Measurements from ENCODE around the gene ANKS3.
"Not testable (repeated sequence)": the region's sequence is repeated elsewhere in the genome, so short reads cannot be mapped to it uniquely, and the experiment has no call there.

ANKS3 gene

DNA sequence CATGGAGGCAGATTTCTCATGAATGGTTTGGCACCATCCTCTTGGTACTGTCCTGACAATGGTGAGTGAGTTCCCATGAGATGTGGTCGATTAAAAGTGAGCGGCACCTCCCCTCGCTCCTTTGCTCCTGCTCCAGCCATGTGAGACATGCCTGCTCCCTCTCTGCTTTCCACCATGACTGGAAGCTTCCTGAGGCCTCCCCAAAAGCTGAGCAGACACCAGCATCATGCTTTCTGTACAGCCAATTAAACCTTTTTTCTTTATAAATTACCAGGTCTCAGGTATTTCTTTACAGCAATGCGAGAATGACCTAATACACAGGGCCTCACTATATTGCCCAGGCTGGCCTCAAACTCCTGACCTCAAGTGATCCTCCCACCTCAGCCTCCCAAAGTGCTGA is 20.8 kb upstream of the ANKS3 start:
- DNase-seq, result no peak

DNA sequence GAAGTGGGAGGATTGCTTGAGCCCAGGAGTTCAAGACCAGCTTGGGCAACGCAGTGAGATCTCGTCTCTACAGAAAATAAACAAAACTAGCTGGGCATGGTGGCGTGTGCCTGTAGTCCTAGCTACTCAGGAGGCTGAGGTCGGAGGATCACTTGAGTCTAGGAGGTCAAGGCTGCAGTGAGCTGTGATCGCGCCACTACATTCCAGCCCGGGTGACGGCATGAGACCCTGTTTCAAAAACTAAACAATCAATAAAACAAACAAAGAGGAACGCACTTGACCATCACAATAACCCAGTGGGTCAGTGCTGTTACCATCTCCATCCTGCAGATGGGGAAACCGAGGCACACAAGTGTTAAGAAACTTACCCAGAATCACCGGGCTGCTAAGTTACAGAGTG is 19.2 kb upstream of the ANKS3 start:
- no peak for DNase-seq

DNA sequence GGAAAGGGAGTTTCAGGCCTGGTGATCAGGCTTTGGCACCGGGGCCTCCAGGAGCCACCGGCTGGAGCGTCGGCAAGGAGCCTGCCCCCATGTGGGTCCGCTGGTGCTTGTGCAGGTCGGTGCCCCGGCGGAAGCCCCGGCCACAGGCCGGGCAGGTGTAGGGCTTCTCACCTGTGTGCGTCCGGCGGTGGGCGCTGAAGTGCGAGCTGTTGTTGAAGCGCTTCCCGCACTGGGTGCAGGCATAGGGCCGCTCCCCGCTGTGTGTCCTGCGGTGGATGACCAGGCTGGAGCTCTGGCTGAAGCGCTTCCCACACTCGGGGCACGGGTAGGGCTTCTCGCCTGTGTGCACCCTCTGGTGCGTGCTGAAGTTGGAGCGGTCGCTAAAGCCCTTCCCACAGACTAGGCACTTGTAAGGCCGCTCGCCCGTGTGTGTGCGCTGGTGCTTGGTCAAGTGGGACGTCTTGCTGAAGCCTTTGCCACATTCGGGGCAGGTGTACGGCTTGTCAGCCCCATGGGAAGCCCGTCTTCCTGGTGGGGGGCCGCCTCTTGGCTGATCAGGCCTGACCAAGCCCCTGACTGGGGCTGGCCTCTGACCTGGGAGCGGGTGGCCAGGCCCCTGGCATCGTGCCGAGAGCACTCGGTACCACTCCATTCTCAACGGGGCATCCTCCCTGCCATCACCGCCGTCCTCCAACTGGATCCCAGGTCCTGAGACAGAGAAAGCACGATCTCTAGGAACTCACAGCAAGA is 18.5 kb upstream of the ANKS3 start:
- DNase-seq, result no peak

DNA sequence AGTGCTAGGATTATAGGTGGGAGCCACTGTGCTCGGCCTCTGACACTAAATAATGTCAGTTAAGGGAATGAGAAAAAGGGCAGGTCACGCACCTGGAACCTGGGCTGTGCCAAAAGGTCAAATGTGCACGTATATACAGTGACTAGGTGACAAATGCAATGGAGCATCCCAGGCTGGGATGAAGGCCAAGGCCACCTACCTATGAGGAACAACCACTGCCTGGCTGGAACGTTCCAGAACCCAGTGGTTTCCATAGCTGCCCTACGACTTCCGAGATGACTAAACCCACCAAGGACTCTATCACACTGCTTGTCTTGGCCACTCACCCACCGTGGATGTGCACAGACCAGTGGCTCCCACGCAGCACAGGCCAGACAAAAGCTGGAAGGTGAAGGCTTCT is 16.8 kb upstream of the ANKS3 start:
- no peak for DNase-seq

DNA sequence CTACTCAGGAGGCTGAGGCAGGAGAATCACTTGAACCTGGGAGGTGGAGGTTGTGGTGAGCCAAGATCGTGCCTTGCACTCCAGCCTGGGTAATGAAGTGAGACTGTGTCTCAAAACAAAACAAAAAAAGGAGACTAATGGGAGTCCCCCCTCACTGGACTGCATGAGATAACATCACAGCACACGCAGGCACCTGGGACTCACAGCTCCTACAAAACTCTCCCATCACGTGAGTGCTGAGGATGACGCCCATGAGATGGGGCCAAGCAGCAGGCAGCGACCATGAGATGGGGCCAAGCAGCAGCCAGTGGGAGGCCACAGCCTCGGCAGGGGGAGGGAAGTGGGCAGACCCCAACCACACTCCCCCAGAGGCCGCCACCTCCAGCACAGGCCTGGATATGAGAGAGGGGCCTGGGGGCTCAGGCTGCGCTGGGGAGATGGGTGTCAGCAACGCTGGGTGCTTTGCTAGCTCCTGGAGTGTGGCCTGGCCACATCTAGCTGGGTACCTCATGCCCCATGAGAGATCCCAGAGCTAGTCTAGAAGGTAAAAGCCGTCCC is 15.7 kb upstream of the ANKS3 start:
- DNase-seq, result no peak

DNA sequence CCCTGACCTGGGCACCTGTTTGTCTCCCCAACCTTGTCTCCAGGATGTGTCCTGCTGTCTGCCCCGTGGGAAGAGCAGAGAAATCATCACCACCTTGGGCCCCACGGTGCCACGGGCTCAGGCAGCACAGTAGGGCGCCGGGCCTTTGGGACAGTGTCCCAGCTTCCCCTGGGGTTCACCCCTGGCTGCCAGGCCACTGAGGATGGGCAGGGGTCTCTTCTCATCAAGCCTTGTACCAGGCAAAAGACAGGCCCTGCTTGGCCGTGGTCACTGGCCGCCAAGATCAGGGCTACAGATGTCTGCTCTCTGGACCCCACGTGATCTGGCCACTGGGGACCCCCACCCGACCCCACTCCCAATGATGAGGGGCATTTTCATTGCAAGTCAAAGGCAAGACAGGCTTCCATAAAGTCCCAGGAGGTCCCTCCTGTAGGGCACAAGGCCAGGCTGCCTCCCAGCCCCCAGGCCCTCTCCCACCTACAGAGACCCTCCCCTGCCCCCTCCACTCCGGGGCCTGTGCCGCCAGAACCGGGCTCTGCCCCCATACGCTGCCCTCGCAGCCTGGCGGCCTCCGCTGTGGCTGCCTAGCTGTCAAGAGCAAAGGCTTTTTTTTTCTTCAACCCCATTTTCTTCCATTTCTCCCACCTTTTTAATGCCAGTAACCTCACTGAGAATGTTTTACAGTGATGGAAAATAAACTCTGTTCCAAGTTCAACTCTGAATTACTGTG is 14.8 kb upstream of the ANKS3 start:
- DNase-seq, result no peak

DNA sequence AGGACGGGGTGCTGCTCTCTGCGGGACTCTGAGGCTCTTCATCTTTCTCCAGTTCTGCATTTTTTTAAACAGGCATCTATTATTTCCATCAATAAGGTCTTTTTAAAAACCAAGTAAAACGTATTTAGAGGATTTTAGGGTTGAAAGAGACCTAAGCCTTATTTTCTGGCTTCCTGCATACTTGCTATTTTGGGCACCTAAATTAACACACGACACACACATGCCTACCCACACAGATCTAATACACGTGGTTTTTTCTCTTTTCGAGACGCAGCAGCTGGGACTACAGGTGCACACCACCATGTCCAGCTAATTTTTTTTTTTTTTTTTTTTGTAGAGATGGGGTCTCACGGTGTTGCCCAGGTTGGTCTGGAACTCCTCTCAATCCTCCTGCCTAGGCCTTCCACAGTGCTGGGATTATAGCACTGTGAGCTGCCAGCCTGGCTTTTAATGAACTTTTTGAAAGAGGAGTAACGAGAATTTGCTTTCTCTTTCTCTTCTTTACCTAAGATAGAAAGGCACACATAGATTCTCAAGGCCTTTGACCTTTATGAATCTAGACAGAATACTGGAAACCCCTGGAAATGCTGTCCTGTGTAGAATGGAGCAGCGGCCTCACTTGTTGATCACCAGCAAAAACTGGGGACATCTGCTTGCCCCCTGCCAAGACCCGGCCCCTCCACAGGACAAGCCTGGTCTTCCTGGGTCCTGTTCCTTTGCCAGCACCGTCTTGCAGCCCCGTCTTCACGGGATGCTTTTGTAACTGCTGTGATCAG is 14.0 kb upstream of the ANKS3 start:
- DNase-seq, result no peak

DNA sequence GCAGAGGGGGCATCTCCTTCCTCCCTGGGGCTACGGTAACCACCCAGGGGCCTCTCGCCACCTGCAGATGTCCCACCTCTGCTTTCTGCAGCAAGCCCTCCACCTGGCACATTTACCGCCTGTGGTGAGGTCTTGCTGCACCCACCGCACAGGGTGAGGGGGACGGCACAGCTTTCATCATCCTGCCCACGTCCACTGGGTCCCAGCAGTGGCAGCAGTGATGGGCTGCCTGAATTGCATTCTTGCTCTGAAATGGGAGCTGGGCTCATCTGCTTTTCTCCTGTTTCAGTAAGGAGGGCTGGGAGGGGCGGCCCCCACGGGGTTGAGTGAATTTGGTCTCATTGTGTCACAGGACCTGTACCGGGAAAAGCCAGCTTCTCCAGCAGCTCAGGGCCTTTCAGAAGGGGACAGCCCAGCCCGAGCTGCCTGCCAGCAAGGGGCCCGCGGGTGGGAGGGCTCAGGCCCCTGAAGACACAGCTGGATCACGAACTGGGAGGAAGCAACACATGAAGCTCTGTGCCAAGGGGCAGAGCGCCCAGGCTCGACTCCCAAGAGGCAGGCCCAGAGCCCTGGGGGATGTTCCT is 13.0 kb upstream of the ANKS3 start:
- no peak for DNase-seq

DNA sequence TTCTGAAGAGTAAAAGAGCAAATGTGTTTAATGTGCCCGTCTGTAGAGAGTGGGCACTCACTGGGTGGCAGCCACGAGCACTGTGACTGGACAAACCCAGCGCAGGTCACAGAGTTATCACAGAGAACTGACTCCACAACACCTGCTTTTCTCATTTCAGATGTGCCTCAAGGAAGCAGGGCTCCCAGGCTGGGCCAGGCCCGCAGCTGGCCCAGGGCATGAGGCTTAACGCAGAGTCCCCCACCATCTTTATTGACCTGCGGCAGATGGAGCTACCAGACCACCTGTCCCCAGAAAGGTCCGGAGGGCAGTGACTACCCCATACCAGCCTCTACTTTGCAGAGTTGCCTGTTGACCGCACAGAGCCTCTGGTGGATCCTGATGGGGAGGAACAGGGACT is 12.1 kb upstream of the ANKS3 start:
- no peak for DNase-seq

DNA sequence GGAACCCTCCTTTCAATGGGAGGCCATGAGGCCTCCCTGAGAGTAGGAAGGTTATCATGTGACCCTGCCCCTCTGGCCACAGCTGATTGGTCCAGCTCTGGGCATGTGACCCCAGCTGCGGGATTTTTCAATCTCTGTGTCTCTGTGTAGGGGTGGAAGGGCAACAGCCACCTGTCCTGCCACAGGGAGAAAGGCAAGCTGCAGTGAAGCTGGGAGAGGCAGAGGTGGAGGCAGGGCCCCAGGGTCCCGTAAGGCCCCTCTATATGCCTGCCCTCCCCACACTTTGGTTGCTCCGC is 11.2 kb upstream of the ANKS3 start:
- no peak for DNase-seq

DNA sequence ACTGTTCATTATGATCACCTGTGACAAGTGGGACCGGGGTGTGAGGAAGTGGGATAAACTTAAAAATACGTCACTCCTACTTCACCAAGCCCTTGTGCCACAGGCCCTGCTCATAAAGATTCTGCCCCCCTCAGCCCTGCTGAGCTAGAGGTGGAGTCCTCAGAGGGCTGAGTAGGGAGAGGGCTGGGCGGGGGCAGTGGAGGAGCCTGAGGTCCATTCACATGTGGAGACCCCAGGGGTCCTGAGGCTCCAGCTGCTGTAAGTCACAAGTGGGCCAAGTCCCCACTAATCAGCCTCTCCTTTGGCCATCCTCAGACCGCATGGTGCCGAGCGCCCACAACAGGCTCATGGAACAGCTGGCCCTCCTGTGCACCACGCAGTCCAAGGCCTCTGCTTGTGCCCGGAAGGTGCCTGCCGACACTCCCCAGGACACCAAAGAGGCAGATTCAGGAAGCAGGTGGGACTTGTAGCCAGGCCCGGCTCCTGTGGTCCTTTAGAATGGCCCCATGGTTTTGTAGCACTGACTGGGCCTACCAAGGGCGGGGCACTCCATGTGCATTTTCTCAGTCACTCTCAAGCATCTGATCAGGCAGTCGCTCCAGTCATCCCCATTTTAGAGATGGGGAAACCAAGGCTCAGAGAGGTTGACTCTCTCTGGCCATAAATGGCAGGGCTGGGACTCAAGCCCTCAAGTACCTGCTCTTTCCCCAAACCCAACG is 10.6 kb upstream of the ANKS3 start:
- no peak for DNase-seq

DNA sequence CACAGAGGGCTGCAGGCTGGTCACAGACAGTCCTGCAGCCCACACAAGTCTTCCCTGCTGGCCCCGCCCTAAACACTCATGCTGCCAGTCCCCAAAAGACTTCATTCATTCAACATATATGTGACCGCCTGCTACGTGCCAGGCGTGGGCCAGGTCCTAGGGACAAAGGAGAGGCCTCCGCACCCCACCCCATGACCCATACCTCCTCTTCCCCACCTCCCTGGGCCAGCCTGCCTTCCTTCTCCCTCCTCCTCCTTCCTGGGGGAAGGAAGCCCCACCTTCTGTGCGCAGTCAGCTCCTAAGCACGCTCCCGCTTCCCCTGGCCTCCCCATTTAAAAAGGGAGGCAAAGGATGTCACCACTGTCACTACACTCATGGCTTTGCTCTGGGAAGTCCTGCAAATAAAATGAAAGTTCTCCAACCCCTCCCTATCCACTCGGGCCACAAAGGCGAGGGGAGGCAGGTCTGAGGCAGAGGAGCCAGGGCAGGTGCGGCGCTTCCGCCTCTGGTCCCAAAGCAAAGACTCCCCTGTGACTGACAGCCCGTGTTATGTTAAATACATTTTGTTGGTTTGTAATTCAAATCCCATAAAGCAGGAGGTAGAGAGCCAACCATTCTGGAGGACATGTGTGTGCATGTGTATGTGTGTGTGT is 9.3 kb upstream of the ANKS3 start:
- no peak for DNase-seq

DNA sequence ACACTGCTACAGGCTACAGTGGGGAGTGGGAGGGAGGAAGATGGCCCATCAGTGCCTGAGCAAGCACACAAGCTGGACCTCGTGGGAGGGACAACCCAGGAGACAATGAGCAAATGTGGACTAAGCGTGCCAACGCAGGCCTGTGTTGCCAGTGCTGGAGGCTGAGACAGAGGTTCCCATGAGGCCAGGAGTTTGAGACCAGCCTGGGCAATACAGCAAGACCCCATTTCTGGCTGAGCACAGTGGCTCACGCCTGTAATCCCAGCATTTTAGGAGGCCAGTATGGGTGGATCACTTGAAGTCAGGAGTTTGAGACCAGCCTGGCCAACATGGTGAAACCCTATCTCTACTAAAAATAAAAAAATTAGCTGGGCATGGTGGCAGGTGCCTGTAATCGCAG is 4.3 kb upstream of the ANKS3 start:
- not testable (repeated sequence) for DNase-seq

DNA sequence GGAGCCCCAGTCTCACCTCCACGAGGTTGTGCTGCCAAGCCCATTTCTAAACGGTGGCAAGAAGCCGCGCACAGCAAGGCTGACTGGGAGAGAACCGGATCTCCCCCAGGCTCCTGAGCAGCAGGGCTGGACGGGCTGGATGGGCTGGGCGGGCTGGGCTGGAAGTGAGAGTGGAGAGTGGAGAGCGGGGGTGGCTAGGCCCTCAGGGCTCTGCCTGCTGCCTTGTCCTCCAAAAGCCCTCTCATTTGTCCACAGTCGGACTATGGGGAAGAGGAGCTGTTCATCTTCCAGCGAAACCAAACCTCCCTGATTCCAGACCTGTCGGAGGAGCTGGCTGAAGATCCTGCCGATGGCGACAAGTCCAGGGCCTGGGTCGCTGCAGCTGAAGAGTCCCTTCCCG is 3.5 kb upstream of the ANKS3 start:
- DNase-seq, result no peak

DNA sequence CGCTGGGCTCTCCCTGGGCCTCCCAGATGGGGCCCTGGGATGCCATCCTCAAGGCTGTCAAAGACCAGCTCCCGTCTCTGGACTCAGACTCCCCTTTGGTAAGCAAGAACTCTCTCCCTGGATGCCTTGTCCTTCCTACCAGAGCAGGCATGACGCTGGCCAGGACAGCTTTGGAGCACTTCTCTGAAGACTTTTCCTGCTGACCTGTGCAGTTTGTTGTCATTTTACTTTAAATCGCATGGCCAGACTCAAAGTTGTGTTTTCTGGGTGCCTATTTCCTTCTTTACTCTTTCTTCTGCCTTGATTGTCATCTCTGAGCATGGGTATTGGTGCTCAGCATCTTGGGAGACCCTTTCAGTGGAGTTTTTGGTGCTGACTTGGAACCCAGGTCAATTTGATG is 2.5 kb upstream of the ANKS3 start:
- DNase-seq, result no peak

DNA sequence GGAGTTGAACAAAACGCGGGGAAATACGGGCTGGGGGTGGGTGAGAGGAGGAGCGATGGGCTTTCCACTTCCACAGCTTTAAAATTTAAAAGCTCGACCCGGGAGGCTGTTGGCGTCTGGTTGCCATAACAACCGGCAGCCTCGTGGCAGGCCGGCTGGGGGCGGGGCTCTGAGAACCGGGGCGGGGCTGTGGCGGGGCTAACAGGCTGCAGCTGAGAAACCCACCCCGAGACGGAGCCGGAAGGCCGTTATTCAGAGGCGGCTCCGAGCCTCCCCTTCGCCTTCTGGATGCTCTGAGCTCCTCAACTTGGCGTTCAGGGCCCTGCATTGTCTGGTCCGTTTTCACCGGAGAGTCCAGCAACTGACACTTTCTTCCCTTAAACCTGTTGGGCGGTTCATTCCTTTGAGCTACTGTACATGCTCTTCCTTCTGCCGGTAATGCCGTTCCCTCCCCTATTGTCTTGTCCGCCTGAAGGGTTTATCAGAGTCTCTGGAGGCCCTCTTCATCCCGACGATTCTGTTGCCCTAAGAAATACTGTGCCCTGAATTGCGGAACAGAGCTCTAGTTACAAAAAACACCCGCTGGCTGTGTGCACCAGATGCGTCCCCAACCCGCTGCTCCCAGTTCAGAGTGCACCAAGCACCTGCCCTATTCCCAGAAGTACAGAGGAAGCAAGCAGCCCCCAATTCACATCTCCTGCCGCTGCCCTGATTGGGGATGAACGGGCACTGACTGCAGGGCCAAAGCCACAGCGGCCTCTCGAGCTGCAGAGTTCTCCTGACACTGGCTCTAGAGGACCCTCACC is 862 bp upstream of the ANKS3 start:
- DNase-seq, result peak; percentile 68

DNA sequence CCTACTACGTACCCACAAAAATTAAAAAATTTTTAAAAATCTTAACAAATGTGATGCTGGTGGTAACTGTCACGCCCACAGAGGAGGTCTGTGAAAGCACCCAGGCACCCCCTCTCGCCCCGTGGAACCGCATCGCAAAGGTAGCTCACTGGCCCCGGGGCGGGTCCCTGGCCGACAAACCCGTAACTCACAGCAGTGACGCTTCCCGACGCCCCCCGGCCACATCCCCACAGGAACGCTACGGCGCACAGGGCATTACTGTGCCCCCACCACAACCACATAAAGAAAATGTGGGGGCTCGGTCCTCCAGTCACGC is 366 bp downstream of the ANKS3 start:
- no peak for DNase-seq

DNA sequence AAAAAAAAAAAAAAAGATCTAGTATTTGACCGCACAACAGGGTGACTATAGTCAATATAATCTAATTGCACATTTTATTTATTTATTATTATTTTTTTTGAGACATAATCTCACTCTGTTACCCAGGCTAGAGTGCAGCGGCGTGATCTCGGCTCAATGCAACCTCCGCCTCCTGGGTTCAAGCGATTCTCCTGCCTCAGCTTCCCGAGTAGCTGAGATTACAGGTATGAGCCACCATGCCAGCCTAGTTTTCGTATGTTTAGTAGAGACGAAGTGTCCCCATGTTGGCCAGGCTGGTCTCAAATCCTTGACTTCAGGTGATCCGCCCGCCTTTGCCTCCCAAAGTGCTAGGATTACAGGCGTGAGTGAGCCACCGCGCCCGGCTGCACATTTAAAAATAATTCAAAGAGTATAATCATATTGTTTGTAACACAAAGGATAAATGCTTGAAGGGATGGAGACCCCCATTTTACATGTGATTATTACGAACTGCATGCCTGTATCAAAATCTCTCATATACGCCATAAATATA is 794 bp downstream of the ANKS3 start:
- no peak for DNase-seq

DNA sequence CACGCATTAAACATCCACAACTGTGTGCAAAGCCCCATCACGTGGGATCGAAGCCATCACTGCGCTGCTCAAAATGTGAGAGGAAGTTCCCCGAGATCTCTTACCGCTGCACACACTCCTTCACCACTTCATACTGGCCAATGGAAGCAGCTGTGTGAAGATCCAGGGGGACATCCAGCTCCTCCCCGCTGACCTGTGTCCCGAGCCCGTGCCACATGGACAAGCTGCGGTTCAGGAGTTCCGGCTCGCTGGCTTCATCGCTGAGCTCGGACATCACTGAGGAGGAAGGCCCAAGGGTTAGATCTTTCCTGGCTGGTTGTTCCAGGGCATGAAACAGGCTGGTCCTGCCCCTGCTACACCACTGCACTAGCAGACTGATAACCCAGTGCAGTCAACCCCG is 4.2 kb downstream of the ANKS3 start:
- DNase-seq, result no peak

DNA sequence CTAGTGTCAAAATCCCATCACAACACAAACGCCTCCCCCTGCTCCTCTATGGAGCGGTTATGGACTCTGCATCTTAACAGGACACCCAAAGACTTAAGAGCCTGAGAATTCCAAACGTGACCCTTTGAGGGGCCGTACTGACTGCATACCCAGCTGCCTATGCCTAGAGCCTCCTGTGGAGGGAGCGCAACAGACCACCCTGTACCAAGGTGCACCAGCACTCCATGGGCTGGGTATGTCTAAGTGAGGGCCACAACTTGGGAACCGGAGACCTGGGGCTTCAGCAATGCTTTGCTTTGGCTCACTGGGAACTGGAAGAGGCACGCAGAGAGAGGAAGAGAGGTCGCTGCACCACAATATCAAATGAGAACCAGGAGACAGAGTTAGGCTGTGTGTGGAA is 5.4 kb downstream of the ANKS3 start:
- no peak for DNase-seq

DNA sequence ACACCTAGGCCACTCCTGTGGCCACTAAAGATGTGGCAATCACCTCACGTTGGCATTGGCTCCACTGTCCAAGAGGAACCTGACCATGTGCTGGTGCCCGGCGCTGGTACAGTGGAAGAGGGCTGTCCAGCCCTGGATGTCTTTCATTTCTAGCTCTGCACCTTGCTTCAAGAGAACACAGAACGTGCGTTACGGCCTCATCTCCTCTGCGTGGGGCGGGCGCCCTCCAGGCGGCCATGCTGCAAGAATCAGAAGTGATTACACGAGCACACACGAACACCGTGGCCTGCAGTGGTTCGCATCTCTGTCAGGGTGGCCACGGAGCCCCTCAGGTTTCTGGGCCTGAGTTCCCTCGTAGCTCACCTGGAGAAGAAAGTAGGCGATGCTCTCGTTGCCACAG is 7.5 kb downstream of the ANKS3 start:
- DNase-seq, result no peak
